Keratinocyte (primary cell): ENCODE measurements around the gene HCRT. TPM values are rescaled to one million over a fixed set of nuclear protein-coding genes. Genes with fewer than 3 reads are reported as not detected.
"Not testable (repeated sequence)": the region's sequence is repeated elsewhere in the genome, so short reads cannot be mapped to it uniquely, and the experiment has no call there.

Experiments
- DNase-seq: peaks from one replicate; pipeline ENCODE4 v3.0.0-alpha.2; 2011; ENCODE audit warnings: low read depth, missing footprints, low spot score
- FAIRE-seq: peaks from 2 replicates; lab custom pipeline; 2011; peaks lifted over from hg19 to GRCh38; lab: Jason Lieb, UNC
- H2AFZ ChIP-seq: 2 replicates; pipeline ENCODE4 v1.6.0; 2012; ENCODE audit warnings: low read length, control low read depth, inconsistent platforms; ENCODE audit not compliant: control insufficient read depth
- H3K27ac ChIP-seq: 2 replicates; pipeline ENCODE4 v1.5.1; 2011; ENCODE audit warnings: low read length; ENCODE audit not compliant: control insufficient read depth, insufficient read depth
- H3K27me3 ChIP-seq: 3 replicates; pipeline ENCODE4 v1.6.0; 2011; ENCODE audit warnings: low read length; ENCODE audit not compliant: control insufficient read depth, insufficient read depth; ENCODE audit errors: extremely low read depth
- H3K36me3 ChIP-seq, 2 experiments: 2 replicates in 1 of 2; 3 replicates in 1 of 2; pipeline ENCODE4 v1.5.1; 2011; ENCODE audit warnings: low read length in 2 of 2, mild to moderate bottlenecking in 1 of 2; ENCODE audit not compliant: control insufficient read depth in 2 of 2, insufficient read depth in 2 of 2; ENCODE audit errors: extremely low read depth in 1 of 2
- H3K4me1 ChIP-seq: 3 replicates; pipeline ENCODE4 v1.5.1; 2011; ENCODE audit warnings: low read length; ENCODE audit not compliant: control insufficient read depth, insufficient read depth; ENCODE audit errors: extremely low read depth
- H3K4me2 ChIP-seq: 3 replicates; pipeline ENCODE4 v1.6.0; 2011; ENCODE audit warnings: low read depth, low read length; ENCODE audit not compliant: control insufficient read depth, insufficient read depth; ENCODE audit errors: extremely low read depth
- H3K4me3 ChIP-seq, 3 experiments: fragments of 200-600 bp in 1 of 3; sonication (generic) in 1 of 3; 2 replicates in 2 of 3; 3 replicates in 1 of 3; pipeline ENCODE4 v1.5.1; 2011 to 2016; ENCODE audit warnings: low read length in 3 of 3, mild to moderate bottlenecking in 3 of 3, control low read depth in 2 of 3, inconsistent platforms in 1 of 3, low read depth in 1 of 3, mixed read lengths in 1 of 3, mixed run types in 1 of 3, moderate library complexity in 1 of 3; ENCODE audit not compliant: control insufficient read depth in 2 of 3, insufficient read depth in 2 of 3; ENCODE audit errors: extremely low read depth in 1 of 3
- H3K79me2 ChIP-seq: 2 replicates; pipeline ENCODE4 v1.6.0; 2012; ENCODE audit warnings: low read length; ENCODE audit not compliant: control insufficient read depth, insufficient read depth
- H3K9ac ChIP-seq: 3 replicates; pipeline ENCODE4 v1.6.0; 2011; ENCODE audit warnings: low read length; ENCODE audit not compliant: control insufficient read depth, insufficient read depth; ENCODE audit errors: extremely low read depth
- H3K9me1 ChIP-seq: 3 replicates; pipeline ENCODE4 v1.6.0; 2011; ENCODE audit warnings: low read length; ENCODE audit not compliant: control insufficient read depth, insufficient read depth; ENCODE audit errors: extremely low read depth
- H3K9me3 ChIP-seq: 2 replicates; pipeline ENCODE4 v1.5.1; 2012; ENCODE audit warnings: low read depth, low read length; ENCODE audit not compliant: control insufficient read depth
- H4K20me1 ChIP-seq: 3 replicates; pipeline ENCODE4 v1.6.0; 2011; ENCODE audit warnings: low read length; ENCODE audit not compliant: control insufficient read depth, insufficient read depth; ENCODE audit errors: extremely low read depth
- EZH2 ChIP-seq: IDR thresholded peaks from one replicate; pipeline ENCODE4 v1.6.1; 2012; ENCODE audit warnings: inconsistent platforms, mild to moderate bottlenecking, low read length, moderate library complexity
- dilution Hi-C: fragments of 300-500 bp; cut with MboI; formaldehyde crosslinking; loops from one replicate; pipeline ENCODE4 v1.7.0; 2020; ENCODE audit warnings: low sequenced_read_pairs; ENCODE audit not compliant: extremely low pct_ligation_motif_present
- polyA plus RNA-seq, 5 experiments: library from polyadenylated mRNA; depleted of rRNA in 3 of 5; stranded (reverse) in 3 of 5; stranded (forward) in 1 of 5; unstranded in 1 of 5; fragments of >200 nt; gene quantifications; 1 replicate in 1 of 5; 2 replicates in 3 of 5; 3 replicates in 1 of 5; pipeline versions ENCODE4 v1.2.1 to v1.2.3, GENCODE V29; 2011 to 2012; ENCODE audit warnings: missing spikeins in 2 of 5, low read depth in 1 of 5, low replicate concordance in 1 of 5
- TF ChIP-seq, protein P1 (sequence below), 3 experiments: IDR thresholded peaks in 1 of 3; conservative IDR thresholded peaks in 1 of 3; optimal IDR thresholded peaks in 1 of 3; 2 replicates in 2 of 3; 3 replicates in 1 of 3; pipeline versions ENCODE3 to v1.5.1; 2011; ENCODE audit warnings: low read length in 3 of 3, mild to moderate bottlenecking in 3 of 3, moderate library complexity in 2 of 3, control low read depth in 1 of 3, inconsistent platforms in 1 of 3; ENCODE audit not compliant: insufficient read depth in 2 of 3; ENCODE audit errors: extremely low read depth in 1 of 3

Gene HCRT
- polyA plus RNA-seq, 1 donor (not counting 4 experiments of a cell fraction or from before 2014, with no cell fraction given): not detected

DNA sequence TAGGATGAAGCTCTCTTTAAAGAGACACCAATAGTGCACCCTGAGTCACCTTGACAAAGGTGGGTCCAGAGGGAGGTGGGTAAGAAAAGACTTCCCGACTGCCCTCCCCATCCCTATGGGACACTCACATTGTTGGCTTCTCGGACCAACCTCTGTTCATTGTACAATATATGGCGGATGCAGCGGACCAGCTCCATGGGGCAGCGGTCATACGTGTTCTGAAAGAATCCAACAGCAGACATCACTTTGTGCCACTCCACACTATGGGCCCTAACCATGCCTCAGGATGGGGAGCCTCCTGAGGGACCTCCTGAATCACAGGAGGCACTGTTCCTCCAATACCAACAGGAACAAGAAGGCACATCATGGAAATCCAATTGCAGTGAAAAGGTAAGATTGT is 39.4 kb upstream of the HCRT start:
- no peak overlapping the region for H3K4me2 ChIP-seq
- no peaks in the 10 kb centered on the region for H3K9me1 ChIP-seq
- FAIRE-seq: no peak
- dilution Hi-C loops: no loop called here
- H3K4me3 ChIP-seq: no peak overlapping the region
- DNase-seq: no peak
- H3K27me3 ChIP-seq: no peaks in the 10 kb centered on the region
- no peak overlapping the region for H3K9ac ChIP-seq
- no peaks in the 10 kb centered on the region for H3K9me3 ChIP-seq
- peaks cover 4 to 7% of the 10 kb centered on the region in 2 experiments for H3K36me3 ChIP-seq
- no peak overlapping the region for H3K27ac ChIP-seq
- H4K20me1 ChIP-seq: no peaks in the 10 kb centered on the region
- no peak for TF ChIP-seq EZH2
- TF ChIP-seq, protein P1, sequence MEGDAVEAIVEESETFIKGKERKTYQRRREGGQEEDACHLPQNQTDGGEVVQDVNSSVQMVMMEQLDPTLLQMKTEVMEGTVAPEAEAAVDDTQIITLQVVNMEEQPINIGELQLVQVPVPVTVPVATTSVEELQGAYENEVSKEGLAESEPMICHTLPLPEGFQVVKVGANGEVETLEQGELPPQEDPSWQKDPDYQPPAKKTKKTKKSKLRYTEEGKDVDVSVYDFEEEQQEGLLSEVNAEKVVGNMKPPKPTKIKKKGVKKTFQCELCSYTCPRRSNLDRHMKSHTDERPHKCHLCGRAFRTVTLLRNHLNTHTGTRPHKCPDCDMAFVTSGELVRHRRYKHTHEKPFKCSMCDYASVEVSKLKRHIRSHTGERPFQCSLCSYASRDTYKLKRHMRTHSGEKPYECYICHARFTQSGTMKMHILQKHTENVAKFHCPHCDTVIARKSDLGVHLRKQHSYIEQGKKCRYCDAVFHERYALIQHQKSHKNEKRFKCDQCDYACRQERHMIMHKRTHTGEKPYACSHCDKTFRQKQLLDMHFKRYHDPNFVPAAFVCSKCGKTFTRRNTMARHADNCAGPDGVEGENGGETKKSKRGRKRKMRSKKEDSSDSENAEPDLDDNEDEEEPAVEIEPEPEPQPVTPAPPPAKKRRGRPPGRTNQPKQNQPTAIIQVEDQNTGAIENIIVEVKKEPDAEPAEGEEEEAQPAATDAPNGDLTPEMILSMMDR (optimal IDR thresholded peaks at IDR 0.05 in 1 of 3, IDR thresholded peaks at IDR 0.05 in 1 of 3, conservative IDR thresholded peaks at IDR 0.05 in 1 of 3; ENCODE audit: extremely low read depth in 1 of 3, insufficient read depth in 2 of 3, low read length in 3 of 3): no peak
- no peaks in the 10 kb centered on the region for H3K79me2 ChIP-seq
- no peak overlapping the region for H2AFZ ChIP-seq
- no peaks in the 10 kb centered on the region for H3K4me1 ChIP-seq

DNA sequence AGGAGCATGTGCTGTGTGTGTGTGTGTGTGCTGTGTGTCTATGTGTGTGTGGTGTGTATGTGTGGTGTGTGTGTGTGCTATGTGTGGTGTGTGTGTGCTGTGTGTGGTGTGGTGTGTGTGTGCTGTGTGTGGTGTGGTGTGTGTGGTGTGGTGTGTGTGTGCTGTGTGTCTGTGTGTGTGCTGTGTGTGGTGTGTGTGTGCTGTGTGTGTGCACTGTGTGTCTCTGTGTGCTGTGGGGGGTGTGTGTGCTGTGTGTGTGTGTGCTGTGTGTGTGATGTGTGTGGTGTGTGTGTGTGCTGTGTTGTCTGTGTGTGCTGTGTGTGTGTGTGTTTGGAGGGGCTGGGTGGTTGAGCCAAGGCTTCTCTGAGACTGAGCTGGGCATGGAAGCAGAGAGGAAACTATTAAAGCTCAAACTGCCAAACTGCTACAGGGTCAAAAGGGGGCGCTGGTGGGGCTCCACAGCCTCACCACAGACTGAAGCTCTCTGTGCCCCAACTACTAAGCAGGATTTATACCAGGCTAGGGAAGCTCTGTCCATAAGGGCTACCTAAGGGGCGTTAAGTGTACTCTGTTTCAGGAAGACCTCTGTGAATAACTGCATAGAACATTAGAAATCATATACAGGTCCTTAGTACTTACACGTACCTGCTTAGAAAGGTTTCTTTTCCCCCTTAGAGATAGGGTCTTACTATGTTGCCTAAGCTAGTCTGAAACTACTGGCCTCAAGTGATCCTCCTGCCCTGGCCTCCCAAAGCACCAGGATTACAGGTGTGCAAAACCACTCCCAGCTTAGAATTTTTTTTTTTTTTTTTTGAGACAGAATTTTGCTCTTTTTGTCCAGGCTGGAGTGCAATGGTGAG is 36.9 kb upstream of the HCRT start:
- H3K27ac ChIP-seq: no peak overlapping the region
- FAIRE-seq (no peak), DNase-seq (no peak)
- no peaks in the 10 kb centered on the region for H4K20me1 ChIP-seq
- no peak overlapping the region for H3K9ac ChIP-seq
- no peak overlapping the region for H3K4me2 ChIP-seq
- no peaks in the 10 kb centered on the region for H3K27me3 ChIP-seq
- no peaks in the 10 kb centered on the region for H3K79me2 ChIP-seq
- no peak overlapping the region for H2AFZ ChIP-seq
- H3K9me3 ChIP-seq: no peaks in the 10 kb centered on the region
- no peaks in the 10 kb centered on the region for H3K4me1 ChIP-seq
- TF ChIP-seq, protein P1 (optimal IDR thresholded peaks at IDR 0.05 in 1 of 3, IDR thresholded peaks at IDR 0.05 in 1 of 3, conservative IDR thresholded peaks at IDR 0.05 in 1 of 3; ENCODE audit: extremely low read depth in 1 of 3, insufficient read depth in 2 of 3, low read length in 3 of 3): peak; percentile 71 to 81 (median 73)
- no peak for TF ChIP-seq EZH2
- no peak overlapping the region for H3K4me3 ChIP-seq
- no peaks in the 10 kb centered on the region for H3K9me1 ChIP-seq
- dilution Hi-C loops: no loop called here
- peaks cover 4 to 7% of the 10 kb centered on the region in 2 experiments for H3K36me3 ChIP-seq

DNA sequence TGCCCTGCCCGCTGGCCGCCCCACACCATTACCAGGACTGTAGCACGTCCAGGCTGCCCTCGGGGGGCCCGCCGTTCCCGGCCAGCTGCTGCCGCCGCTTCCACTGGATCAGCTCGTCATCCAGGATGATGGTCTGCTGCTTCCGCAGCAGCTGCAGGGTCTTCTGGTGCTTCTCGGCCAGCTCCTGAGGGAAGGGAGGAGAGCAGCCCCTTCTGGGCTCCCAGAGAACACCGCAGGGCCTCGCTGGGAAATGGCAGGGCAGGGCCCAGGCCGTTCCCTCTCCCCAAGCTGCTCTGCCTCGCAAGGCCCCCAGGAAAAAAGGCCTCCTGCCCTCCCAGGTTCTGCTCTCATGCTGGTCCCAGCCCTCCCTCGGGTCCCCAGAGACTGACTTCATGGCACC is 34.0 kb upstream of the HCRT start:
- H4K20me1 ChIP-seq, H3K4me3 ChIP-seq, dilution Hi-C loops, FAIRE-seq, H3K27ac ChIP-seq, H2AFZ ChIP-seq, DNase-seq, H3K79me2 ChIP-seq, H3K4me2 ChIP-seq, H3K9ac ChIP-seq, H3K4me1 ChIP-seq, H3K9me1 ChIP-seq, H3K9me3 ChIP-seq, H3K27me3 ChIP-seq: not testable (repeated sequence)
- peaks cover 6 to 13% of the 10 kb centered on the region in 2 experiments for H3K36me3 ChIP-seq
